ENCODE results near the gene FMN2.

DNA sequence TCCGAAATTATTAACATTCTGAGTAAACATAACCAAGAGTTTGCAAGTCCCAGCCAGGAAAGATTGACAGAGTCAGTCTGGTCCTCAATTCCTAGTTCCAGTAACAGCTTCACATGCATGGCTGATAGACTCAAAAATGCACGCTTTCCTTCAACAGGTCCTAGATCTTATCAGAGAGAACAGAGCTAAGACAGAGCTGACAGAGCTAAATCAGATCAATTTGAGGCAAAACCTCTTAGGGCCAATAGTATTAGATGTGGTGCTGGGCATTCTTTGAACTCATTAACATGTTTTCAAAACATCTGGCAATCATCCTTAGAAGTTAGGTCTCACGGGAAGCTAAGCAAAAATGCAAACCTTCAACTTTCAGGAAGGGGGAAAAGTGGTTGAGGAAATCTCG, 406.2 kb downstream of the FMN2 start:
- TF ChIP-seq, protein P1, sequence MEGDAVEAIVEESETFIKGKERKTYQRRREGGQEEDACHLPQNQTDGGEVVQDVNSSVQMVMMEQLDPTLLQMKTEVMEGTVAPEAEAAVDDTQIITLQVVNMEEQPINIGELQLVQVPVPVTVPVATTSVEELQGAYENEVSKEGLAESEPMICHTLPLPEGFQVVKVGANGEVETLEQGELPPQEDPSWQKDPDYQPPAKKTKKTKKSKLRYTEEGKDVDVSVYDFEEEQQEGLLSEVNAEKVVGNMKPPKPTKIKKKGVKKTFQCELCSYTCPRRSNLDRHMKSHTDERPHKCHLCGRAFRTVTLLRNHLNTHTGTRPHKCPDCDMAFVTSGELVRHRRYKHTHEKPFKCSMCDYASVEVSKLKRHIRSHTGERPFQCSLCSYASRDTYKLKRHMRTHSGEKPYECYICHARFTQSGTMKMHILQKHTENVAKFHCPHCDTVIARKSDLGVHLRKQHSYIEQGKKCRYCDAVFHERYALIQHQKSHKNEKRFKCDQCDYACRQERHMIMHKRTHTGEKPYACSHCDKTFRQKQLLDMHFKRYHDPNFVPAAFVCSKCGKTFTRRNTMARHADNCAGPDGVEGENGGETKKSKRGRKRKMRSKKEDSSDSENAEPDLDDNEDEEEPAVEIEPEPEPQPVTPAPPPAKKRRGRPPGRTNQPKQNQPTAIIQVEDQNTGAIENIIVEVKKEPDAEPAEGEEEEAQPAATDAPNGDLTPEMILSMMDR (IDR thresholded peaks at IDR 0.05), result no peak
- no peak for TF ChIP-seq ZFX (IDR thresholded peaks at IDR 0.05; ENCODE audit: borderline replicate concordance)
